ENCODE data around the gene FRMD4A.

- TF ChIP-seq, protein P1, sequence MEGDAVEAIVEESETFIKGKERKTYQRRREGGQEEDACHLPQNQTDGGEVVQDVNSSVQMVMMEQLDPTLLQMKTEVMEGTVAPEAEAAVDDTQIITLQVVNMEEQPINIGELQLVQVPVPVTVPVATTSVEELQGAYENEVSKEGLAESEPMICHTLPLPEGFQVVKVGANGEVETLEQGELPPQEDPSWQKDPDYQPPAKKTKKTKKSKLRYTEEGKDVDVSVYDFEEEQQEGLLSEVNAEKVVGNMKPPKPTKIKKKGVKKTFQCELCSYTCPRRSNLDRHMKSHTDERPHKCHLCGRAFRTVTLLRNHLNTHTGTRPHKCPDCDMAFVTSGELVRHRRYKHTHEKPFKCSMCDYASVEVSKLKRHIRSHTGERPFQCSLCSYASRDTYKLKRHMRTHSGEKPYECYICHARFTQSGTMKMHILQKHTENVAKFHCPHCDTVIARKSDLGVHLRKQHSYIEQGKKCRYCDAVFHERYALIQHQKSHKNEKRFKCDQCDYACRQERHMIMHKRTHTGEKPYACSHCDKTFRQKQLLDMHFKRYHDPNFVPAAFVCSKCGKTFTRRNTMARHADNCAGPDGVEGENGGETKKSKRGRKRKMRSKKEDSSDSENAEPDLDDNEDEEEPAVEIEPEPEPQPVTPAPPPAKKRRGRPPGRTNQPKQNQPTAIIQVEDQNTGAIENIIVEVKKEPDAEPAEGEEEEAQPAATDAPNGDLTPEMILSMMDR (IDR thresholded peaks at IDR 0.05), result no peak
- no peak for TF ChIP-seq POLR2A (IDR thresholded peaks at IDR 0.05)
Observed at GRCh38 chr10:13913897-13914296, 416.8 kb downstream of the FRMD4A start.

All from uterus (tissue), 2 donors.